Measurements from ENCODE around the gene YIPF2. TPM values are rescaled to one million over a fixed set of nuclear protein-coding genes. Genes with fewer than 3 reads are reported as not detected.

Gene YIPF2
- polyA plus RNA-seq, 1 of the 3 experiments (the other 2 are of a cell fraction) = 61.3 TPM

DNA sequence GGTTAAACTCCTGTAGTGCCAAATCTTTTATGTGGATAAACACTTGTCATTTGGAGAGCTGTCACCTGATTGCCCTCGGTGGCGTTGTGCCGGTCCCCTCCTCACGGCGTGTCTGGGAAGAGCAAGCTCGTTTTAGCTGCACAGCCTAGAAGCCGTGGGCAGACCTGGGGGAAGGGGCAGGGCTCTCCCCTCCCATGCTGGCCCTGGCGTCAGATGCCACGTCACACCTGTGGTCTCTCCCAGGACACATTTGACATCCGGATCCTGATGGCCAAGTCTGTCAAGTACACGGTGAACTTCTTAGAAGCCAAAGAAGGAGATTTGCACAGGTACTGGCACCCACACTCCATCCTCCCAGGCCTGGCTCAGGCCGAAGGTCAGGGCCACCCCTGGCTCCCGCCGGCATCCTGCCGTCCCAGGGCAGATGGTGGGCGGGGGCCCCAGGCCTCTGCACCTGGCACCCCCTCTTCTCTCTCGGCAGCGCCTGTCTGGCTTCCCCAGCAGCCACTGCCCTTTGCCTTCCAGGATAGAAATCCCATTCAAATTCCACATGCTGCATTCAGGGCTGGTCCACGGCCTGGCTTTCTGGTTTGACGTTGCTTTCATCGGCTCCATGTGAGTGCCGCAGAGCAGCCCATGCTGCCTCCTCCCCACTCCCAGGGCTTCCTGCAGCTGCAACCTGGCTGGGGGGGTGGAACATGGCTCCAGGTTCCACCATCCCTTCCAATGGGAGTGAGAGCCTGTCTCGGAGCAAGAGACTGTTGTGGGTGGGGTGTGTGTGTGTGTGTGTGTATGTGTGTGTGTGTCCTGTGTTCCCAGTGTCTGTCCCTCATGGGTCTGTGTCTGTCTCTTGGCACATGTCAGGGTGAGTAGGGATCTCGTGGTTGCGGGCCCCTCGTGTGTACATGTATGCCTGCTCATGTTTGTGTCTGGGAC is 8.8 kb downstream of the YIPF2 start (continued):
- TF ChIP-seq NRF1 (IDR thresholded peaks at IDR 0.05; ENCODE audit: low read depth, low read length) = no peak
- no peak for TF ChIP-seq EZH2phosphoT487 (IDR thresholded peaks at IDR 0.05; ENCODE audit: borderline replicate concordance, low read depth)
- TF ChIP-seq GABPA (IDR thresholded peaks at IDR 0.05; ENCODE audit: low read depth) = no peak

DNA sequence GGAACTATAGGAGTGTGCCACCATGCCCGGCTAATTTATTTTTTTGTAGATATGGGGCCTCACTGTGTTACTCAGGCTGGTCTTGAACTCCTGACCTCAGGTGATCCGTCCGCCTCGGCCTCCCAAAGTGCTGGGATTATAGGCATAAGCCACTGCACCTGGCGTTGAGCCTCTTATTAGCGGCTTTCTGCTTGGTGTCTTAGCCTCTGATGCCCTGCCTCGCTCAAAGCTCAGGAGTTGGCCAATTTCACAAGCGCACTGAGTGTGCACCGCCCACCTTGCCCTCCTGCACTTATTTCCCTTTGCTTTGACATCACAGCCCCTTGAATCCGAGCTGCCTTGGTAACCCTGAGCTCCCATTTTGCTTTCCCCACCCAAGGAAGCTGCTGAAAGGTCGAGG is 10.1 kb downstream of the YIPF2 start:
- H2AFZ ChIP-seq (ENCODE audit: low read depth) = no peak overlapping the region
- ChIA-PET POLR2A (interaction anchor here (1.2 kb wide), 1 partner anchor 9 kb away, joined by 4 read pairs; no protein-coding TSS in a partner anchor), CTCF (interaction anchor here (1.1 to 3.5 kb wide), 4 partner anchors 11 to 54 kb away, joined by 3 to 11 read pairs (median 4); no protein-coding TSS in a partner anchor)
- no peaks in the 10 kb centered on the region for H3K9me3 ChIP-seq
- H3K79me2 ChIP-seq (ENCODE audit: insufficient read depth) = no peaks in the 10 kb centered on the region
- no peak overlapping the region for H3K27ac ChIP-seq (ENCODE audit: low read depth in 2 of 2, low read length in 1 of 2)
- H3K4me3 ChIP-seq (ENCODE audit: low read depth in 2 of 2, low read length in 1 of 2) = no peak overlapping the region
- H3K9ac ChIP-seq = no peak overlapping the region
- H3F3A ChIP-seq (replicated peaks; ENCODE audit: insufficient read depth) = peaks cover 19% of the 10 kb centered on the region
- H3K27me3 ChIP-seq (ENCODE audit: insufficient read depth) = no peaks in the 10 kb centered on the region
- peaks cover 10 to 36% of the 10 kb centered on the region in 2 experiments for H3K36me3 ChIP-seq (replicated peaks in 1 of 2; ENCODE audit: control insufficient read depth in 1 of 2, insufficient read depth in 2 of 2, low read length in 1 of 2)
- no peak for DNase-seq
- 90% methylated on average over 10 of the region's 11 CpGs for WGBS (ENCODE audit: low lambda C conversion rate)
- TF ChIP-seq FOXM1 (IDR thresholded peaks at IDR 0.05; ENCODE audit: low read depth) (no peak), ELF1 (IDR thresholded peaks at IDR 0.05) (no peak), POLR2AphosphoS5 (IDR thresholded peaks at IDR 0.05; ENCODE audit: low read depth, low read length) (no peak), GATA2 (CRISPR knock-in tag; IDR thresholded peaks at IDR 0.05) (no peak), RAD21 (IDR thresholded peaks at IDR 0.05; ENCODE audit: low read length) (no peak), MEF2A (IDR thresholded peaks at IDR 0.05; ENCODE audit: borderline replicate concordance, low read depth) (no peak), RXRA (IDR thresholded peaks at IDR 0.05; ENCODE audit: borderline replicate concordance, low read depth) (no peak)
- TF ChIP-seq, protein P1, sequence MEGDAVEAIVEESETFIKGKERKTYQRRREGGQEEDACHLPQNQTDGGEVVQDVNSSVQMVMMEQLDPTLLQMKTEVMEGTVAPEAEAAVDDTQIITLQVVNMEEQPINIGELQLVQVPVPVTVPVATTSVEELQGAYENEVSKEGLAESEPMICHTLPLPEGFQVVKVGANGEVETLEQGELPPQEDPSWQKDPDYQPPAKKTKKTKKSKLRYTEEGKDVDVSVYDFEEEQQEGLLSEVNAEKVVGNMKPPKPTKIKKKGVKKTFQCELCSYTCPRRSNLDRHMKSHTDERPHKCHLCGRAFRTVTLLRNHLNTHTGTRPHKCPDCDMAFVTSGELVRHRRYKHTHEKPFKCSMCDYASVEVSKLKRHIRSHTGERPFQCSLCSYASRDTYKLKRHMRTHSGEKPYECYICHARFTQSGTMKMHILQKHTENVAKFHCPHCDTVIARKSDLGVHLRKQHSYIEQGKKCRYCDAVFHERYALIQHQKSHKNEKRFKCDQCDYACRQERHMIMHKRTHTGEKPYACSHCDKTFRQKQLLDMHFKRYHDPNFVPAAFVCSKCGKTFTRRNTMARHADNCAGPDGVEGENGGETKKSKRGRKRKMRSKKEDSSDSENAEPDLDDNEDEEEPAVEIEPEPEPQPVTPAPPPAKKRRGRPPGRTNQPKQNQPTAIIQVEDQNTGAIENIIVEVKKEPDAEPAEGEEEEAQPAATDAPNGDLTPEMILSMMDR (IDR thresholded peaks at IDR 0.05) = no peak
- TF ChIP-seq, protein P2, sequence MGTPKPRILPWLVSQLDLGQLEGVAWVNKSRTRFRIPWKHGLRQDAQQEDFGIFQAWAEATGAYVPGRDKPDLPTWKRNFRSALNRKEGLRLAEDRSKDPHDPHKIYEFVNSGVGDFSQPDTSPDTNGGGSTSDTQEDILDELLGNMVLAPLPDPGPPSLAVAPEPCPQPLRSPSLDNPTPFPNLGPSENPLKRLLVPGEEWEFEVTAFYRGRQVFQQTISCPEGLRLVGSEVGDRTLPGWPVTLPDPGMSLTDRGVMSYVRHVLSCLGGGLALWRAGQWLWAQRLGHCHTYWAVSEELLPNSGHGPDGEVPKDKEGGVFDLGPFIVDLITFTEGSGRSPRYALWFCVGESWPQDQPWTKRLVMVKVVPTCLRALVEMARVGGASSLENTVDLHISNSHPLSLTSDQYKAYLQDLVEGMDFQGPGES (IDR thresholded peaks at IDR 0.05; ENCODE audit: low read depth, low read length) = no peak
- TF ChIP-seq, protein P3, sequence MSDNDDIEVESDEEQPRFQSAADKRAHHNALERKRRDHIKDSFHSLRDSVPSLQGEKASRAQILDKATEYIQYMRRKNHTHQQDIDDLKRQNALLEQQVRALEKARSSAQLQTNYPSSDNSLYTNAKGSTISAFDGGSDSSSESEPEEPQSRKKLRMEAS (IDR thresholded peaks at IDR 0.05; ENCODE audit: low read depth) = no peak
- TF ChIP-seq, protein P4, sequence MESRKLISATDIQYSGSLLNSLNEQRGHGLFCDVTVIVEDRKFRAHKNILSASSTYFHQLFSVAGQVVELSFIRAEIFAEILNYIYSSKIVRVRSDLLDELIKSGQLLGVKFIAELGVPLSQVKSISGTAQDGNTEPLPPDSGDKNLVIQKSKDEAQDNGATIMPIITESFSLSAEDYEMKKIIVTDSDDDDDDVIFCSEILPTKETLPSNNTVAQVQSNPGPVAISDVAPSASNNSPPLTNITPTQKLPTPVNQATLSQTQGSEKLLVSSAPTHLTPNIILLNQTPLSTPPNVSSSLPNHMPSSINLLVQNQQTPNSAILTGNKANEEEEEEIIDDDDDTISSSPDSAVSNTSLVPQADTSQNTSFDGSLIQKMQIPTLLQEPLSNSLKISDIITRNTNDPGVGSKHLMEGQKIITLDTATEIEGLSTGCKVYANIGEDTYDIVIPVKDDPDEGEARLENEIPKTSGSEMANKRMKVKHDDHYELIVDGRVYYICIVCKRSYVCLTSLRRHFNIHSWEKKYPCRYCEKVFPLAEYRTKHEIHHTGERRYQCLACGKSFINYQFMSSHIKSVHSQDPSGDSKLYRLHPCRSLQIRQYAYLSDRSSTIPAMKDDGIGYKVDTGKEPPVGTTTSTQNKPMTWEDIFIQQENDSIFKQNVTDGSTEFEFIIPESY (IDR thresholded peaks at IDR 0.05; ENCODE audit: borderline replicate concordance, low read depth) = no peak
- TF ChIP-seq, protein P5, sequence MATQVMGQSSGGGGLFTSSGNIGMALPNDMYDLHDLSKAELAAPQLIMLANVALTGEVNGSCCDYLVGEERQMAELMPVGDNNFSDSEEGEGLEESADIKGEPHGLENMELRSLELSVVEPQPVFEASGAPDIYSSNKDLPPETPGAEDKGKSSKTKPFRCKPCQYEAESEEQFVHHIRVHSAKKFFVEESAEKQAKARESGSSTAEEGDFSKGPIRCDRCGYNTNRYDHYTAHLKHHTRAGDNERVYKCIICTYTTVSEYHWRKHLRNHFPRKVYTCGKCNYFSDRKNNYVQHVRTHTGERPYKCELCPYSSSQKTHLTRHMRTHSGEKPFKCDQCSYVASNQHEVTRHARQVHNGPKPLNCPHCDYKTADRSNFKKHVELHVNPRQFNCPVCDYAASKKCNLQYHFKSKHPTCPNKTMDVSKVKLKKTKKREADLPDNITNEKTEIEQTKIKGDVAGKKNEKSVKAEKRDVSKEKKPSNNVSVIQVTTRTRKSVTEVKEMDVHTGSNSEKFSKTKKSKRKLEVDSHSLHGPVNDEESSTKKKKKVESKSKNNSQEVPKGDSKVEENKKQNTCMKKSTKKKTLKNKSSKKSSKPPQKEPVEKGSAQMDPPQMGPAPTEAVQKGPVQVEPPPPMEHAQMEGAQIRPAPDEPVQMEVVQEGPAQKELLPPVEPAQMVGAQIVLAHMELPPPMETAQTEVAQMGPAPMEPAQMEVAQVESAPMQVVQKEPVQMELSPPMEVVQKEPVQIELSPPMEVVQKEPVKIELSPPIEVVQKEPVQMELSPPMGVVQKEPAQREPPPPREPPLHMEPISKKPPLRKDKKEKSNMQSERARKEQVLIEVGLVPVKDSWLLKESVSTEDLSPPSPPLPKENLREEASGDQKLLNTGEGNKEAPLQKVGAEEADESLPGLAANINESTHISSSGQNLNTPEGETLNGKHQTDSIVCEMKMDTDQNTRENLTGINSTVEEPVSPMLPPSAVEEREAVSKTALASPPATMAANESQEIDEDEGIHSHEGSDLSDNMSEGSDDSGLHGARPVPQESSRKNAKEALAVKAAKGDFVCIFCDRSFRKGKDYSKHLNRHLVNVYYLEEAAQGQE (IDR thresholded peaks at IDR 0.05; ENCODE audit: low read depth, low read length) = no peak
- TF ChIP-seq, protein P6, sequence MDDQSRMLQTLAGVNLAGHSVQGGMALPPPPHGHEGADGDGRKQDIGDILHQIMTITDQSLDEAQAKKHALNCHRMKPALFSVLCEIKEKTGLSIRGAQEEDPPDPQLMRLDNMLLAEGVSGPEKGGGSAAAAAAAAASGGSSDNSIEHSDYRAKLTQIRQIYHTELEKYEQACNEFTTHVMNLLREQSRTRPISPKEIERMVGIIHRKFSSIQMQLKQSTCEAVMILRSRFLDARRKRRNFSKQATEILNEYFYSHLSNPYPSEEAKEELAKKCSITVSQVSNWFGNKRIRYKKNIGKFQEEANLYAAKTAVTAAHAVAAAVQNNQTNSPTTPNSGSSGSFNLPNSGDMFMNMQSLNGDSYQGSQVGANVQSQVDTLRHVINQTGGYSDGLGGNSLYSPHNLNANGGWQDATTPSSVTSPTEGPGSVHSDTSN (IDR thresholded peaks at IDR 0.05) = no peak
- H3K4me2 ChIP-seq = no peak overlapping the region
- H4K20me1 ChIP-seq (ENCODE audit: insufficient read depth) = peaks cover 7% of the 10 kb centered on the region; the same call in 1 of the 2 replicates
- no peaks in the 10 kb centered on the region for H3K9me2 ChIP-seq
- peaks cover 4 to 17% of the 10 kb centered on the region in 2 experiments; a peak in 3 of 4 replicates for H3K4me1 ChIP-seq (ENCODE audit: control insufficient read depth in 1 of 2, insufficient read depth in 2 of 2, low read depth in 1 of 2, low read length in 1 of 2)
